ENCODE measurements around the gene TMEM144.

DNA sequence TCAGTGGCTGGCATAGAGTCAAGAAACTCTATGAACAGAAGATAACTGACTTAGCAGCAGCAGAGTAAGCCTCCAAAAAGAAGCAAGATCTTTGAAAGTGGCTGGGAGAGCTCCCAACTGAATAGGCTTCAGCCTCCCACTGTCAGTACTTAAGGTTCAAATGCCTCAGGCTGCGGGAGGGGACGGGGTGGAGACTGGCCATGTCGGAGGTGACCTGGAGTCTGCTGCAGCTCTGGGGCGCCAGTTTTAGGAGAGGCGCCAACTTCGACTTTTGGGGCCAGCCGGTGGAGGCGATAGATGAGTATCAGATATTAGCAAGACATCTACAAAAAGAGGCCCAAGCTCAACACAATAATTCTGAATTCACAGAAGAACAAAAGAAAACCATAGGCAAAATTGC, 67.3 kb downstream of the TMEM144 start:
- TF ChIP-seq, protein P1, sequence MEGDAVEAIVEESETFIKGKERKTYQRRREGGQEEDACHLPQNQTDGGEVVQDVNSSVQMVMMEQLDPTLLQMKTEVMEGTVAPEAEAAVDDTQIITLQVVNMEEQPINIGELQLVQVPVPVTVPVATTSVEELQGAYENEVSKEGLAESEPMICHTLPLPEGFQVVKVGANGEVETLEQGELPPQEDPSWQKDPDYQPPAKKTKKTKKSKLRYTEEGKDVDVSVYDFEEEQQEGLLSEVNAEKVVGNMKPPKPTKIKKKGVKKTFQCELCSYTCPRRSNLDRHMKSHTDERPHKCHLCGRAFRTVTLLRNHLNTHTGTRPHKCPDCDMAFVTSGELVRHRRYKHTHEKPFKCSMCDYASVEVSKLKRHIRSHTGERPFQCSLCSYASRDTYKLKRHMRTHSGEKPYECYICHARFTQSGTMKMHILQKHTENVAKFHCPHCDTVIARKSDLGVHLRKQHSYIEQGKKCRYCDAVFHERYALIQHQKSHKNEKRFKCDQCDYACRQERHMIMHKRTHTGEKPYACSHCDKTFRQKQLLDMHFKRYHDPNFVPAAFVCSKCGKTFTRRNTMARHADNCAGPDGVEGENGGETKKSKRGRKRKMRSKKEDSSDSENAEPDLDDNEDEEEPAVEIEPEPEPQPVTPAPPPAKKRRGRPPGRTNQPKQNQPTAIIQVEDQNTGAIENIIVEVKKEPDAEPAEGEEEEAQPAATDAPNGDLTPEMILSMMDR (IDR thresholded peaks at IDR 0.05) = no peak
- TF ChIP-seq POLR2A (IDR thresholded peaks at IDR 0.05) = no peak
